ENCODE results near the gene TMEM81. TPM values are rescaled to one million over a fixed set of nuclear protein-coding genes. Genes with fewer than 3 reads are reported as not detected.

Gene TMEM81
- total and polyA plus RNA-seq, 11 donors: 1.3 to 3.8 (median 2.4) TPM

GRCh38 chr1:205069371-205070125 lies 14.7 kb downstream of the TMEM81 start:
- no peaks in the 10 kb centered on the region for H3K27me3 ChIP-seq
- DNase-seq (no peak), ATAC-seq (peak in 1 of 4 donors; percentile 31)
- no peaks in the 10 kb centered on the region for H3K9me3 ChIP-seq
- WGBS, 4 donors: 72 to 86% (median 82%) methylated on average over 23 to 42 of the region's 42 CpGs
- peaks cover 0 to 6% (median 0%) of the 10 kb centered on the region in 12 donors for H3K4me1 ChIP-seq
- H3K4me3 ChIP-seq: no peak overlapping the region
- intact Hi-C loops (cut with DNase I): loop anchor here in 3 of 10 donors (10.0 kb wide), 1 partner anchor 265 kb away; no protein-coding TSS in a partner anchor
- no peak for TF ChIP-seq CTCF (IDR thresholded peaks at IDR 0.05)
- TF ChIP-seq POLR2A (IDR thresholded peaks at IDR 0.05): no peak
- H3K27ac ChIP-seq: no peak overlapping the region
- no peaks in the 10 kb centered on the region for H3K36me3 ChIP-seq

GRCh38 chr1:205068457-205069040 lies 15.7 kb downstream of the TMEM81 start:
- TF ChIP-seq POLR2A (IDR thresholded peaks at IDR 0.05): no peak
- TF ChIP-seq CTCF (IDR thresholded peaks at IDR 0.05): no peak
- Histone ChIP-seq H3K4me1 (peaks cover 0 to 6% (median 0%) of the 10 kb centered on the region in 12 donors), H3K27ac (no peak overlapping the region), H3K27me3 (no peaks in the 10 kb centered on the region), H3K36me3 (no peaks in the 10 kb centered on the region), H3K9me3 (no peaks in the 10 kb centered on the region), H3K4me3 (no peak overlapping the region)
- intact Hi-C loops (cut with DNase I): loop anchor here in 3 of 10 donors (10.0 kb wide), 1 partner anchor 264 kb away; no protein-coding TSS in a partner anchor
- no peak for ATAC-seq
- no peak for DNase-seq
- 5 to 18% (median 7%) methylated on average over 2 of the region's 2 CpGs for WGBS, 4 donors

GRCh38 chr1:205068001-205068400 lies 16.3 kb downstream of the TMEM81 start:
- TF ChIP-seq POLR2A (IDR thresholded peaks at IDR 0.05): no peak
- no peak for TF ChIP-seq CTCF (IDR thresholded peaks at IDR 0.05)
- Histone ChIP-seq H3K4me1 (peaks cover 0 to 6% (median 0%) of the 10 kb centered on the region in 12 donors), H3K36me3 (no peaks in the 10 kb centered on the region), H3K27me3 (no peaks in the 10 kb centered on the region), H3K4me3 (no peak overlapping the region), H3K9me3 (no peaks in the 10 kb centered on the region), H3K27ac (no peak overlapping the region)
- intact Hi-C loops (cut with DNase I): loop anchor here in 3 of 10 donors (10.0 kb wide), 1 partner anchor 263 kb away; no protein-coding TSS in a partner anchor
- ATAC-seq (no peak), DNase-seq (no peak)
- 70 to 93% (median 77%) methylated on average over 4 of the region's 4 CpGs for WGBS, 4 donors

GRCh38 chr1:205067031-205067430 lies 17.2 kb downstream of the TMEM81 start:
- no peak for DNase-seq
- Histone ChIP-seq H3K9me3 (no peaks in the 10 kb centered on the region), H3K27me3 (no peaks in the 10 kb centered on the region), H3K36me3 (no peaks in the 10 kb centered on the region), H3K4me1 (peaks cover 0 to 6% (median 0%) of the 10 kb centered on the region in 12 donors), H3K4me3 (no peak overlapping the region), H3K27ac (no peak overlapping the region)
- intact Hi-C loops (cut with DNase I): loop anchor here in 3 of 10 donors (10.0 kb wide), 1 partner anchor 262 kb away; no protein-coding TSS in a partner anchor
- 92 to 97% (median 96%) methylated on average over 6 of the region's 6 CpGs for WGBS, 4 donors
- no peak for TF ChIP-seq POLR2A (IDR thresholded peaks at IDR 0.05)
- TF ChIP-seq CTCF (IDR thresholded peaks at IDR 0.05): no peak
- no peak for ATAC-seq

Measured in heart left ventricle (tissue), 16 donors.